Left colon (tissue), 2 donors: ENCODE results near the gene BICD1. TPM values are rescaled to one million over a fixed set of nuclear protein-coding genes. Genes with fewer than 3 reads are reported as not detected.

Experiments
- ATAC-seq: fragments of 200-7000 bp; cut with Tn5 transposase; one replicate; pipeline ENCODE4 v1.9.1; 2020; ENCODE audit warnings: mild to moderate bottlenecking, moderate library complexity
- DNase-seq, 2 donors: peaks; one replicate each; pipeline ENCODE4 v3.0.0-alpha.2; 2020
- intact Hi-C, 2 donors: fragments of 100-400 bp; cut with DNase I in 1 of 2; cut with micrococcal nuclease in 1 of 2; formaldehyde crosslinking; loops; one replicate each; pipeline versions ENCODE4 v1.11.2 to v1.14.0; 2022; cut with DNase I, micrococcal nuclease
- total RNA-seq, 2 donors: library from RNA; stranded (reverse); fragmentation: NEBNext Ultra II Directional; extraction: Animal tissue kit (Norgen Biotek cat#: 25700); gene quantifications; one replicate each; pipeline ENCODE4 v1.2.1, GENCODE V29; 2021
- donor health status: DM: no; HTN: no; CAD: no.
- donor health status: DM: yes; HTN: yes; CAD: no.

The BICD1 gene
- total RNA-seq, 2 donors from 2014 or later, result 3.0 to 5.0 TPM

DNA sequence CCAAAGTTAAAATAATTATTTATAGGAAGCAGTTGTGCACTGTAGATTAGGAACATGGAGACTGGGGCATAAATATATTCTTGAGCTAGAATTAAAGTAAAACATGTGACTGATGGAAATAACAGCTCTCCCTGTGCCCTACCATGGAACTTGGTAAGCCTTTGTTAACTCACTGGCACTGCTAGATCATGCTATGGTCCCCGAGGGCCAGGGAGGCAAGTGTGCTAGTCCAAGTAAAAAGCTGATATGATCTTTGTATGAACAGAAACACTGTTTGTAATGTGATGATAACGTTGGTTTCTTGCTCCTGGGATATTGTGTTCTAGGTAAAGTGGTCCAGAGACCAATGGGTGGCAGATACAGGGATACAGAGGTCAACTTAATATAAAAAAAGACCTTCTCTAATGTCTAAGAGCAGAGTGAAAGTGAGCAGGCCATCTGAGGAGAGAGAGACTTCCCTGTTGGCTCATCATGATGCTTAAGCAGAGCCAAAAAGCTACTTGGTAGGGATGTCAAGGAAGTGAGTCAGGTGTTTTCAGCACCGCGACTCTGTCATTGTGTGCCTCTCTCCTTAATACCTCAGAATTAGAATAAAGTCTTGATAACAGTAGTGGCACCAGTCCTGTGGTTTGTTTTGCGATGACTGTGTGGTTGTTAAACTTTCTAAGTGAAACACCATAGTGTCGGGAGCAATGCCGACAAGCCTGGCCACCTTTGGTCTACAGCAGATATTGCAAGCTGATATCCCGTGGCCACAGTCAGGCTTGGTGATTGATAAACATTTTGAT lies 27.6 kb downstream of the BICD1 start:
- DNase-seq, result no peak
- ATAC-seq, result no peak
- intact Hi-C loops, result no loop called here

DNA sequence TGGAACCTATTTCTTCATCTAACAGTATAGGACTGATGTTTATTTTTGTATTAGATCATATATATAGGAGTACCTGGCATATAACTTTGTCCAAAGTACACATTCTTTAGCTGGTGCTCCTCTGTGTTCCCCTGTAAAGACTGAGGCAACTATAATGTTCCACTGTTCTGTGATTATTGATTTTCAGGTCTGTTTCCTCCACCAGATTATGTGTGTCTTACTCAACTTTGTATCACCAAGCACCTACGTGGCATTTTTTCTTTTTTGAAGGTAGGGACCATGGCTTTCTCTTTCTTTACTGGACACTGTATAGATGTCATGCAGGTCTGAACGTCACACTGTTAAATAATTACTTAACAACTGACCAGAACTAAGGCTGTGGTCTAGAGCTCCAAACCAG lies 29.3 kb downstream of the BICD1 start:
- intact Hi-C loops, result no loop called here
- ATAC-seq (no peak), DNase-seq (no peak)

DNA sequence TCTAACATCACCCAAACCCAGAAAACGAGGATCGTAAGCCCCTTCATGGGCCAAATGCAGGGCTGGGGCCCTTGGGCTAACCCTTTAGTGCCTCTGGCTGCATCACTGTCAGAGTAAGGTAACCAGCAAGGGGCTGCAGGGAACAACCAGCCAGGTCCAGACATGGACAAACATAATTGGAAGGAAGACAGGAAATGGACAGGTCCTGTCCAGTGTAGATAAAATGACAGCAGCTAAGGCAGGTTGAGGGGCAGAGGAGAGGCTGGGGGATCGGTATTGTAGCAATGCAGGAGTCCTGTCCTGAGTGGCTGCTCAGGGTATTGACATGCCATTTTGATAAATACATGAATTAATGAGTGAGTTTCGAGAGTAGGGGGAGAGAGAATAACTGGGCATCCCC lies 29.8 kb downstream of the BICD1 start:
- DNase-seq, result no peak
- intact Hi-C loops, result no loop called here
- no peak for ATAC-seq

DNA sequence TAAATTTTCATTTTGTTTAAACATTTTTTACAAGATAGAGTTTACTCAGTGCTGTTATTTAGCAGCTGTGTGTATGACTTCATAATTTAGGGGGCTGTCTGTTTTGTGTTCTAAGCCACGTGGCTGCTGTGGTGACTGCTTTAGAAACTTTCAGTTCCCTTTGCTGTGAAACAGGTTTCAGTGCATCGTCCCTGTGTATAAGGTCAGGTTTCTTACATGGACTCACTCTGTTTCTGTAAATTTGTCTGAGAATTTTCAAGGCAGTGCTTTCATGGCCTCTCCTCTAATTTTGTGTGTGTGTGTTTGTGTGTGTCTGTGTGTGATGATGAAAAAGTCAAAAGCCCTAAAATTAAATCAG lies 32.4 kb downstream of the BICD1 start:
- DNase-seq (peak in 1 of 2 donors; percentile 12), ATAC-seq (no peak)
- intact Hi-C loops, result no loop called here

DNA sequence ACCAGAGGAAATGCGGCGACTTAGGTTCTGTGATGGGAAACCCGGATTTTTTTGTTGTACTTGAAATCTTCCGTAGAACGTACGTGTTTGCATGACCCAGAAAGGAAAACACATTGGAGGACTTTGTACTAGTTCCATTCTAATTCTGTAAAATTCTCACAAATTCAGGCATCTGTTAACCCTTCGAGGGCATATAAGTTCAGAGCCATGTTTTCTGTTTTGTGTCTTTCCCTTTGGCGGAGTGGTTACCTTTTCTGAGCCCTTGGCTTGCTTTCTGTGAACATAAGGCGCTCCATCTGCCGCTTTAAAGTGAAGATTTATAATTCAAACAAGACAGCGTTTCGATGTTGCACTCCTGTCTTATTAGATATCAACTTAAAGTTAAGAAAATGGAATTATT lies 34.2 kb downstream of the BICD1 start:
- DNase-seq (no peak), ATAC-seq (no peak)
- intact Hi-C loops, result no loop called here

DNA sequence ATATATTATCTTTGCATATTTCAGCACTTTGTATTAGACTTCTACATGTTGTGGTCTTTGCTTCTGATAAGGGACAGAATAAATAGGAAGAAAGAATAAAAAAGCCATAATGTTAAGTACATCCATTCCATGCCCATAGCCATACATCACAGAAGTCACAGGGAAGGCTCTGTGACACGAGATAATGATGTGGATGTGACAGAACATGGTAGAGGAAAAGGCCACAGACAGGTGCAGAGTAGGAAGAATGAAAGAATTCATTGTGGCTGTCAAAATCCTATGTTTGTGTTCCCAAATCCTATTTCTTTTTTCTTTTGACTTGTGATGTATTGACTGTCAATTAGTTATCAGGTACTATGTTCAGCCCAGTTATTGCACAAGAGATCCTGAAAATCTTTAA lies 38.4 kb downstream of the BICD1 start:
- ATAC-seq, result no peak
- intact Hi-C loops, result no loop called here
- DNase-seq, result no peak

DNA sequence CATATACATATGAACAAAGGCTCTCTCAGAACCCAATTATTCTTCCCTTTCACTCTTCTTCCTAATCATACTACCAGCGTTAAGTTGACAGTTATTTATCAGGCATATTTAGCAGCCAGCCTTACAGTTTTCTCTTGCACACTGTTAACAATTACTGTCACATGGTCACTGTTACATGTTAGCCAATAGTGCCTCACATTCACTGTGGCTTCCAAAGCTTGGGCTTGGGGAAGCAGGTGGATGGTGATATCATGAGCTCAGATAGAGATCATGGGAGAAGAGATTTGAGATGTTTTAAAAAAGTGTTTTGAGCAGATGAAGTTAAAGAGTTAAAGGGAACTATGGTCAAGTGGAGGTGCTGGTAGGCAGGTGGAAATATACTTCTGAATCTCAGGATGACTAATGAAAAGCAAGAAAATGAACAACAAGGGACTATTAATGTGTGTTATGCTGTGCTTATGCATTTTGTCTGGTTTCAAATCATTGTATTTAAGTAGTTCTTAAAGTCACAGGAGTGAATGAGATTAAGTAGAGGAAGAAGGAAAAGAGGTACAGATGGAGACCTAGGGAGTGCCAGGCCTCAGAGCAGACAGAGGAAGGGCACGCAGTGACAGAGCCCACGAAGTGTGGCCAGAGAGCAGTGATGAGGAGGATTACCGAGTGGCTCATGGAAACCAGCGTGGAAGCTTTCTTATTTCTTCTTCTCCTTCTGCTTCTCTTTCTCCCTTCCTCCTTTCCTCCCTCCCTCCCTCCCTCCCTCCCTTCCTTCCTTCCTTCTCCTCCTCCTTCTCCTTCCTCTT lies 39.6 kb downstream of the BICD1 start:
- ATAC-seq (no peak), DNase-seq (no peak)
- intact Hi-C loops, result no loop called here

DNA sequence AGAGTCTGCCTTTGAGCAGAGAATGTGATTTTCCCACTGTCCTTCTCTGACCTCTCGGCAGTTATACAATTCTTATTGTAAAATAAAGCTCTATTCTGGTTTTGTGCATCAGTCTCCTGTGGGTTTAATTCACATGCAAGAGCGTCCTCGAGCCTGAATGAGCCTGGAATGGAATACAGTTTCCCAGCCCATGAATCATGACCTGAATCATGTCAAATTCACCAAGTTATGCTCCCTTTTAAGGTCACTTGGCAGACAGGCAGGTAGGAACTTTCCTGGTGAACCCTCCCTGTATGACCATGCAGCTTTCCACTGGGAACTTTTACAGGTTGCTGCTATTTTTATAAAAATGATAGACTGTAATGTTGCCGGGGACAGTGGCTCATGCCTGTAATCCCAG lies 41.7 kb downstream of the BICD1 start:
- DNase-seq, result no peak
- intact Hi-C loops, result no loop called here
- no peak for ATAC-seq

DNA sequence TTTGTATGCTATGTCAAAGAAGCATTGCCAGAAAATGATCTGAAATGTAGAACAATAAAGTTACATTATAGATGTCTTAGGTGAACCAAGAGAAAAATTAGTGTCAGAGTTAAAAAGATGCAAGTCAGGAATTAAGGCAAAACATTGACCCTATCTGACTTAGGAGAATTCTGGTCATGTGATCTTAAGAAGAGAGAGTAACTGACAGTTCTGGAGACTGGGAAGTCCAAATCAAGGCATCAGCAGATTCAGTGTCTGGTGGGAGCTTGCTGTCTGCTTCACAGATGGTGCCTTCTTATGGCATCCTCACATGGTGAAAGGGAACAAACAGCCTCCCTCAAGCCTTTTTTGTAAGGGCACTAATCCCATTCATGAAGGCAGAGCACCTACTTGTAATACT lies 42.8 kb downstream of the BICD1 start:
- intact Hi-C loops, result no loop called here
- DNase-seq, result no peak
- ATAC-seq, result no peak

DNA sequence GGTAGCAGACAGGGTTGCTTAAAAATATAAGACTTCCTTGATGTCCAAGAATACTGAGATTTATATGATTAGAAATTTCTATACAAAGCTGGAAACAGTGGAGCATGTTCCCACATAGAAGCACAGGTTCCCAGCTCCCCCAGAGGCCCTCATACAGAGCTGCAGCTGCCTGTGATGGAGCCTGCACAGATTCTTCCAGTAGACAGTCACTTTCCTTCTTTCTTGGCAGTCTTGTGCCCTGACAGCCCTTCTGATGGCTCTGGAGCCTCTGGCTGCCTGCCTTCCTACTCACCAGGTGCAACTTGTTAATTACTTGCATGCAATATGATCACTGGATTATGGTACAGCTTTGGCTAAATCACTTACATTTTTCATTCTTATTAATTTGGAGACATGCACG lies 44.4 kb downstream of the BICD1 start:
- intact Hi-C loops, result no loop called here
- no peak for DNase-seq

DNA sequence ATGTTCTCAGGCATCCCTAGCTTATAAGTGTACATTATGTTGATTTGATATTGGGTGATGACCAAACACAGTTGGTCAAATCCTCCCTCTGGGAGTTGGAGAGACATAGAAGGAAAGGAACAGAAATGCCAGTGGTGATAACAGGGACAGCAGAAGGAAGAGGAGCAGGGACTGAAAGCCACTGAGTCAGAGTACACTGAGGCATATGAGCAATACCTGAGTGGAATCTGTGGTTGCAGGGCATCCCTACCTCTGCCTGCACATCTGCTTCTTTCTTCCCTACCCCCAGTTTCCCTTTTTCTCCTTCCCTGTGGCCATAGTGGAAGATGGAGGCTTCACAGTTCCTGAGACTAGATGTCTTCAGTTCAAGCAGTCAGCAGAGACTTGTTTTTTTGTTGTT lies 44.9 kb downstream of the BICD1 start:
- intact Hi-C loops, result no loop called here
- DNase-seq (no peak), ATAC-seq (no peak)

More for the DNA sequence above, 44.4 kb downstream of the BICD1 start:
- ATAC-seq, result no peak

DNA sequence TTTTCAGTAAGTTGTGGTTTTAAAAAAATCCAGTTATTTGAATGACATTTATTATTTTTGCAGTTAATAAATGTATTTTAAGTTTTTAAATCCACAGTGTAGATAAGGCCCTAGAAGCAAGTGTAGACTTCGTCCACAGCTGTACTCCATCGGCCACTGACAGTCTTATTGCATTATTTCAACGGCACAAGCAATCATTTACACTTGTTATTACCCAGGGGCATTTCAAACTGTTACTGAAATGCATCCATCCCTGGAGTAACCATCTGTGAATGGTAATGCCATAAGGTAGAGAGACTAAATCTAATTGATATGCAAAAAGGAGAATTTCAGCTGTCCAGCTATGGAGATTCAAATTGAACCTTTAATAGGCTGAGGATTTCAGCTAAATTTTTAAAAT lies 48.4 kb downstream of the BICD1 start:
- no peak for DNase-seq
- intact Hi-C loops, result no loop called here
- ATAC-seq, result no peak

DNA sequence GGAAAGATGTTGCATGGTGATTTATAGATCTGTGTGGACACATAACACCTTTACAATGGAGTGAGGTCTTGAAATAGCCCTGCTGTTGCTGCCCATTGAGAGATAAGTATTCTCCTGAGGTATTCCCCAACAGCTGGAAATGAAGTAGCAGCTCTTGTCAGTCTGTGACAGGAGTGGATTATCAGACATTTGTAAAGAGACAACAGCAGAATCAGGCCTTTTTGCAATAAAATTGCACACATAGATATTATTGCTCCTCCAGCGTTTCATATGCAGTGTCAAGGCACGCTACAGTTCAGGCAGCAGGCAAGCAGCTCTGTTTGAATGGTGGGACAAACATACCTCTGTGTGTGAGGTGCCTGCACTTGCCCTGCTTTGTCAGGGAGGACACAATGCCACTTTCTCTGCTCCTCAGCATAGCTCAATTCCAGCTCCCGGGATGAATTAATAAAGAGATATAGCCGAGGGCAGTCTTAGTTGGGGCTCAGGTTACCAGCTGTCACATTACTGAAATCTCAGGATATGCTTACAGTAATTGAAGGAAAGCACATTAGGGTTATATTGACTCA lies 49.4 kb downstream of the BICD1 start:
- ATAC-seq, result no peak
- DNase-seq, result no peak
- intact Hi-C loops, result no loop called here

DNA sequence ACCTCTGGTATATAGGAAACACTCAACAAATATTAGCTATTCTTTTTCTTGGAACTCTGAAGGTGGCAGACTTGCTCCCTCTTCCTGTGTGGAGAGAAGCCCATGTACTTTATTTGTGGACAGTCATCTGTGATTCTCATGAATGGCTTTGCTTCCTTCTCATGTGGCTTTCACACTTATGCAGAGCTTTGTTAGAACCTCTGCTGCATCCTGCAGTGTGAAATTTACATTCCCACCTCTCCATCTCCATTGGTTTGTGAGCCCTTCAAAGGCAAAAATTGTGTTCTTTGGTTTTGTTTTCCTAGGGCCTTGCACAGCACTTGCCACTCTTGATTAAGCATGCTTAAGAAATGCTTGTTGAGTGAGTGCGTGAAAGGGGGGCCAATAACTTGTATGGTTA lies 51.9 kb downstream of the BICD1 start:
- DNase-seq, result no peak
- intact Hi-C loops, result no loop called here
- no peak for ATAC-seq

DNA sequence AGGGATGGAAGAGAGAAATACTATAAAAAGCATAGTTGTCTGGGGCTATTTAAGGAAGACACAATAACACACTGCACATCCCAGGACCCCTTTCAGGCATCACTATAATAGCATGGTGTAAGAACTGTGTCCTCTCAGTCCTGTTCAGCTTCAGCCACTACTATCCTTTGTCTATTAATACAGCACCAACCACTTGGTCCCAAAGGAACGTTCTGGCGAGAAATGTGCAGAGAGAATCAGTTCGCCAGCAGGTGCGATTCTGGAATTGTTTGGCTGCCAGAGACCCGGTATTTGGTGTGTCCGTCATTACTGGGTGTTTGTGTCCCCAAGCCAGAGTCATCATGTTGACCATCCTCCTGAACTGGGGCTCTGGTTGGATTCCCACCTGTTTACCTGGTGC lies 52.7 kb downstream of the BICD1 start:
- intact Hi-C loops, result no loop called here
- DNase-seq (no peak), ATAC-seq (no peak)

DNA sequence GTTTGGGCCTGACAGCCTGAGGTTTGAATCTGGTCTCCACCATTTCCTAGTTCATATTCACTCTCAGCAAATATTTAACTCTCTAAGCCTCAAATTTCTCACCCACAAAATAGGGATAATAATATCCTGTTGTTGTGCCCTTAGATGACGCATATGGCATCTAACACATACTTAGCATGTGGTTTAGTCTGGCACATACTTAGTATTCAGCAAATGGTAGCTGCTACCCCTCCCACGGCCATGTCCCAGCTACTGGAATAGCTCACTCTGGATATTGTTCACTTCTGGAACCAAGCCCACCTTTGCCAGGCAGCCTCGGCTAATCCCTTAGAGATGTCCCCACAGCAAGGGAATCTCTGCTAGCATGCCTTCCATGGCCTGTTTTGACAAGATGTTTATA lies 53.3 kb downstream of the BICD1 start:
- intact Hi-C loops, result no loop called here

DNA sequence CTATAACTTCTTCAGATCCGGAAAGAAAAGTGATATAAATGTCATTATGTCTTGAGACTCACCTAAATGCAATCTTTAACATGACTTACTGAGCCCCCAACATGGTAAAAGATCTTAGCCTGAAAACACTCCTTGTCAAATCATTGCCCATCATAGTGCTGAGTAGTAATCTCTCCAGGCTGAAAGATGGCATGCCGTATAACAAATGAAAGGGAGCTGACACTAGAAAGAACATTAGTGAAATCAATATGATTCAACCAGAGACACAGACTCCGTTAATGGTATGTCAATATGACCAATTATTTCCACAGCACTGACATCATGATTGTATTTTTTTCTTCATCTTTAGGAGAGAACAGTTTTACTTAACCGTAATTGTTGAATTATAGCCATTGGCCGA lies 54.4 kb downstream of the BICD1 start:
- no peak for ATAC-seq
- intact Hi-C loops, result no loop called here
- no peak for DNase-seq

More for the DNA sequence above, 53.3 kb downstream of the BICD1 start:
- no peak for ATAC-seq
- DNase-seq, result no peak

DNA sequence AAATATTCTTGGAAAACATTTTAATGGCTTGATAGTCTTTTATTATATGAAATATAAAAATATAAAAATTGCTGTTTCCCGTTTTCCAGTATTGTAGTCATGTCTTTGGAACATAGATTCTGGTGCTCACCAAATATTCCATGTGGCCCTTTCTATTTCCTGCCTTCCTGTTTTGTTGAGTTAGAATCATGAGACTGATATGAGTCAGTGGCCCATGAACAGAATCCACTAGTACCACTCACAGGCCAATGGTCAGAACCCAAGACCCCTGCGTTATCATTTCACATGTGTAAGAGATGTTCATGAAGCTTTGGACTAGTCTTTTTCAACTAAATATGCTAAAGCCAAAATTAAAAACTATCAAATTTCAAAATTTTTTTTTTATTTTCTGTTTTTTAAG lies 56.9 kb downstream of the BICD1 start:
- ATAC-seq (no peak), DNase-seq (no peak)
- intact Hi-C loops, result no loop called here

DNA sequence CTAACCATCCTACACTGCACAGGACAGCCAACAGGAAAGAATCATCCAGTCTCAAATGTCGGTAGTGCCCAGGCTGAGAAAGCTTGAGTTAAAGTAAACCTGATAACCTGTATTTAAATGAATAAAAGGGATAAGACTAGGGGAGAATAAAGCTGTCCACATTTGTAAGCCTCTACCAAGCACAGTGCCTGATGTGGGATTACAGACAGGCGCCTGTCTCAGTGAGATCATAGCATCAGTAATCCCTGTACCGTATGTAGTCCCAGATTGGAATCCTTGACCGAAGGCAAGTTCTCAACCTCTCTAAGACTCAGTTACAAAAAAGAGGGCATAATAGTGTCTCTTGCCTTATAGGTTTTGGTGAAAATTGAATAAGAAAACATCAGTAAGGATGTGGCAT lies 59.9 kb downstream of the BICD1 start:
- DNase-seq, result no peak
- intact Hi-C loops, result no loop called here
- ATAC-seq, result no peak

DNA sequence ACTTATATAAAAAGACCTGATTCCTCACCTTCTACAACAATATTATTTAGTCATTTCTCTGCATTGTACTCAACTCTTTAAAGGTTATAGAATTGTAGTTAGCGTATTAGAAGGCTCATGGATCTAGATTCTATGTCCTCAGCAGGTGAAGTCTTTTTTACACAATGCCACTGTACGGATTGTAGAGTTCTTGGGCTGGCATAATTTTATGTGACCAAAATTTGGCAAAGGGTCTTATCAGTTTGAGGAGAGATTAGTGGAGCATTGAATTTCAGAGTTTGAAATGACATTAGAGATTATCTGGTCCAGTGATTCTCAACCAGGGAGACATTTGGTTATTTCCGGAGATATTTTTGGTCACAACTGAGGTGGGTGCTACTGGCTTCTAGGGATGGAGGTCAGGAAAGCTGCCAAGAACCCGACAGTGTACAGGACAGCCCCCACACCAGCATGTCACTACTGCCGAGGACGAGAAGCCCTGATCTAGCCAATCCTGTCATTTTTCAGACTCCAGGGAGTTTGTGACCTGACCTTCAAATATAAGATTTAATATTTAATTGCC lies 63.9 kb downstream of the BICD1 start:
- intact Hi-C loops, result no loop called here
- DNase-seq (no peak), ATAC-seq (no peak)
